Keratinocyte (primary cell): ENCODE data around the gene FREM1. TPM values are rescaled to one million over a fixed set of nuclear protein-coding genes. Genes with fewer than 3 reads are reported as not detected.

Source experiments
- DNase-seq: peaks from one replicate; pipeline ENCODE4 v3.0.0-alpha.2; 2011; ENCODE audit warnings: low read depth, missing footprints, low spot score
- FAIRE-seq: peaks from 2 replicates; lab custom pipeline; 2011; peaks lifted over from hg19 to GRCh38; lab: Jason Lieb, UNC
- H2AFZ ChIP-seq: 2 replicates; pipeline ENCODE4 v1.6.0; 2012; ENCODE audit warnings: low read length, control low read depth, inconsistent platforms; ENCODE audit not compliant: control insufficient read depth
- H3K27ac ChIP-seq: 2 replicates; pipeline ENCODE4 v1.5.1; 2011; ENCODE audit warnings: low read length; ENCODE audit not compliant: control insufficient read depth, insufficient read depth
- H3K27me3 ChIP-seq: 3 replicates; pipeline ENCODE4 v1.6.0; 2011; ENCODE audit warnings: low read length; ENCODE audit not compliant: control insufficient read depth, insufficient read depth; ENCODE audit errors: extremely low read depth
- H3K36me3 ChIP-seq, 2 experiments: 2 replicates in 1 of 2; 3 replicates in 1 of 2; pipeline ENCODE4 v1.5.1; 2011; ENCODE audit warnings: low read length in 2 of 2, mild to moderate bottlenecking in 1 of 2; ENCODE audit not compliant: control insufficient read depth in 2 of 2, insufficient read depth in 2 of 2; ENCODE audit errors: extremely low read depth in 1 of 2
- H3K4me1 ChIP-seq: 3 replicates; pipeline ENCODE4 v1.5.1; 2011; ENCODE audit warnings: low read length; ENCODE audit not compliant: control insufficient read depth, insufficient read depth; ENCODE audit errors: extremely low read depth
- H3K4me2 ChIP-seq: 3 replicates; pipeline ENCODE4 v1.6.0; 2011; ENCODE audit warnings: low read depth, low read length; ENCODE audit not compliant: control insufficient read depth, insufficient read depth; ENCODE audit errors: extremely low read depth
- H3K4me3 ChIP-seq, 3 experiments: fragments of 200-600 bp in 1 of 3; sonication (generic) in 1 of 3; 2 replicates in 2 of 3; 3 replicates in 1 of 3; pipeline ENCODE4 v1.5.1; 2011 to 2016; ENCODE audit warnings: low read length in 3 of 3, mild to moderate bottlenecking in 3 of 3, control low read depth in 2 of 3, inconsistent platforms in 1 of 3, low read depth in 1 of 3, mixed read lengths in 1 of 3, mixed run types in 1 of 3, moderate library complexity in 1 of 3; ENCODE audit not compliant: control insufficient read depth in 2 of 3, insufficient read depth in 2 of 3; ENCODE audit errors: extremely low read depth in 1 of 3
- H3K79me2 ChIP-seq: 2 replicates; pipeline ENCODE4 v1.6.0; 2012; ENCODE audit warnings: low read length; ENCODE audit not compliant: control insufficient read depth, insufficient read depth
- H3K9ac ChIP-seq: 3 replicates; pipeline ENCODE4 v1.6.0; 2011; ENCODE audit warnings: low read length; ENCODE audit not compliant: control insufficient read depth, insufficient read depth; ENCODE audit errors: extremely low read depth
- H3K9me1 ChIP-seq: 3 replicates; pipeline ENCODE4 v1.6.0; 2011; ENCODE audit warnings: low read length; ENCODE audit not compliant: control insufficient read depth, insufficient read depth; ENCODE audit errors: extremely low read depth
- H3K9me3 ChIP-seq: 2 replicates; pipeline ENCODE4 v1.5.1; 2012; ENCODE audit warnings: low read depth, low read length; ENCODE audit not compliant: control insufficient read depth
- H4K20me1 ChIP-seq: 3 replicates; pipeline ENCODE4 v1.6.0; 2011; ENCODE audit warnings: low read length; ENCODE audit not compliant: control insufficient read depth, insufficient read depth; ENCODE audit errors: extremely low read depth
- CTCF ChIP-seq, 3 experiments: IDR thresholded peaks in 1 of 3; conservative IDR thresholded peaks in 1 of 3; optimal IDR thresholded peaks in 1 of 3; 2 replicates in 2 of 3; 3 replicates in 1 of 3; pipeline versions ENCODE3 to v1.5.1; 2011; ENCODE audit warnings: low read length in 3 of 3, mild to moderate bottlenecking in 3 of 3, moderate library complexity in 2 of 3, control low read depth in 1 of 3, inconsistent platforms in 1 of 3; ENCODE audit not compliant: insufficient read depth in 2 of 3; ENCODE audit errors: extremely low read depth in 1 of 3
- EZH2 ChIP-seq: IDR thresholded peaks from one replicate; pipeline ENCODE4 v1.6.1; 2012; ENCODE audit warnings: inconsistent platforms, mild to moderate bottlenecking, low read length, moderate library complexity
- dilution Hi-C: fragments of 300-500 bp; cut with MboI; formaldehyde crosslinking; loops from one replicate; pipeline ENCODE4 v1.7.0; 2020; ENCODE audit warnings: low sequenced_read_pairs; ENCODE audit not compliant: extremely low pct_ligation_motif_present
- polyA plus RNA-seq, 5 experiments: library from polyadenylated mRNA; depleted of rRNA in 3 of 5; stranded (reverse) in 3 of 5; stranded (forward) in 1 of 5; unstranded in 1 of 5; fragments of >200 nt; gene quantifications; 1 replicate in 1 of 5; 2 replicates in 3 of 5; 3 replicates in 1 of 5; pipeline versions ENCODE4 v1.2.1 to v1.2.3, GENCODE V29; 2011 to 2012; ENCODE audit warnings: missing spikeins in 2 of 5, low read depth in 1 of 5, low replicate concordance in 1 of 5

Gene FREM1
- polyA plus RNA-seq, 1 donor (not counting 4 experiments of a cell fraction or from before 2014, with no cell fraction given): under 0.01 TPM

DNA sequence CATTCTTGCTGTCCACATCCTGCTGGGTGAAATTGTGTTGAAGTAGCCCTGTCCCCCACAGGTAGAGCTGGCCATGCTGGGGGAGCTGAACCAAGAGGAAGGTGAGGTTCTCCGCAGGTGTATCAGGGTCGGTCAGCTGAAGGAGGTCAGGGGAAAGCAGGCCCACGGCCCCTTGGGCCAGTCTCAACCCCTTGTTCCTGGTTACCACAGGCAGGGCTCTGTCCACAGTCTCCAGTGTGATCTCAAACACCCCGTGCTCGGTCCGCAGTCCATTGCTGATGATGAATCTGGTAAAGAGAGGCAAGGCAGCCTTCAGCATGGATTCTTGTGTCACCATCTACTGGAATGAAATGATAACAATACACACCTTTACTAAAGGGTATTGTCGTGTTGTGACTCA is 134.3 kb downstream of the FREM1 start:
- Histone ChIP-seq H2AFZ (no peak overlapping the region), H3K9me1 (no peaks in the 10 kb centered on the region), H3K9ac (no peak overlapping the region), H3K36me3 (no peaks in the 10 kb centered on the region), H3K9me3 (no peaks in the 10 kb centered on the region), H3K4me2 (no peak overlapping the region), H3K4me3 (no peak overlapping the region), H3K4me1 (no peaks in the 10 kb centered on the region), H3K27ac (no peak overlapping the region), H4K20me1 (no peaks in the 10 kb centered on the region), H3K79me2 (no peaks in the 10 kb centered on the region), H3K27me3 (peaks cover 5% of the 10 kb centered on the region)
- no peak for DNase-seq
- dilution Hi-C loops: no loop called here
- FAIRE-seq: no peak
- TF ChIP-seq CTCF (optimal IDR thresholded peaks at IDR 0.05 in 1 of 3, IDR thresholded peaks at IDR 0.05 in 1 of 3, conservative IDR thresholded peaks at IDR 0.05 in 1 of 3; ENCODE audit: extremely low read depth in 1 of 3, insufficient read depth in 2 of 3, low read length in 3 of 3) (no peak), EZH2 (no peak)

GRCh38 chr9:14770592-14770991 is 139.6 kb downstream of the FREM1 start:
- no peaks in the 10 kb centered on the region for H3K36me3 ChIP-seq
- no peaks in the 10 kb centered on the region for H3K27me3 ChIP-seq
- H3K27ac ChIP-seq: no peak overlapping the region
- no peak for DNase-seq
- no peaks in the 10 kb centered on the region for H4K20me1 ChIP-seq
- peaks cover 2% of the 10 kb centered on the region for H3K4me1 ChIP-seq
- no peak for FAIRE-seq
- dilution Hi-C loops: no loop called here
- no peaks in the 10 kb centered on the region for H3K79me2 ChIP-seq
- H3K4me3 ChIP-seq: no peak overlapping the region
- no peak for TF ChIP-seq CTCF (optimal IDR thresholded peaks at IDR 0.05 in 1 of 3, IDR thresholded peaks at IDR 0.05 in 1 of 3, conservative IDR thresholded peaks at IDR 0.05 in 1 of 3; ENCODE audit: extremely low read depth in 1 of 3, insufficient read depth in 2 of 3, low read length in 3 of 3)
- no peak for TF ChIP-seq EZH2
- H3K9me3 ChIP-seq: no peaks in the 10 kb centered on the region
- H2AFZ ChIP-seq: no peak overlapping the region
- no peak overlapping the region for H3K9ac ChIP-seq
- no peaks in the 10 kb centered on the region for H3K9me1 ChIP-seq
- no peak overlapping the region for H3K4me2 ChIP-seq
